ENCODE results near the gene USPL1.
"Not testable (repeated sequence)": the region's sequence is repeated elsewhere in the genome, so short reads cannot be mapped to it uniquely, and the experiment has no call there.

Gene USPL1

GRCh38 chr13:30615866-30616541 lies 1.7 kb upstream of the USPL1 start:
- no peak for DNase-seq (ENCODE audit: low read depth in 1 of 2, low spot score in 1 of 2)

- no peak for DNase-seq (ENCODE audit: low read depth in 1 of 2, low spot score in 1 of 2)
Observed at GRCh38 chr13:30616927-30617314, 799 bp upstream of the USPL1 start.

GRCh38 chr13:30618186-30618929 lies 638 bp downstream of the USPL1 start:
- DNase-seq (ENCODE audit: low read depth in 1 of 2, low spot score in 1 of 2), result no peak

GRCh38 chr13:30618930-30619279 lies 1.2 kb downstream of the USPL1 start:
- DNase-seq (ENCODE audit: low read depth in 1 of 2, low spot score in 1 of 2), result no peak

DNA sequence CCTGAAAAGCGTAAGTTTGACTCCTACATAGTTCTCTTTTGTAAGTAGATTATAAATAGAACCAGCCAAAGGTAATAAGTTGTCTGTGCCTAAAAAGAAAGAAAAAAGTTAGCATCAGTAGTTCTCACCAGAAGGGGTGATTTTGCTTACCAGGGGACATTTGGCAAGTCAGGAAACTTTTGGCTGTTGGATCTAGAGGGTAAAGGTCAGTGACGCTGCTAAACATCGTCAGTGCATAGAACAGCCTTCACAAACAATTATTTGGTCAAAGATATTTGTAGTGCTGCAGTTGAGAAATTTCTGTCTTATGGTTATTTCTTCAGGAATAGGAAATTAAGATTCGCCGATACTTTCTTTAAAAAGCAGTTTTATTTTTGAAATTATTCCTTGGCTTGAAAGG lies 2.0 kb downstream of the USPL1 start:
- DNase-seq (ENCODE audit: low read depth in 1 of 2, low spot score in 1 of 2), result no peak

- DNase-seq (ENCODE audit: low read depth in 1 of 2, low spot score in 1 of 2), result no peak
Observed at GRCh38 chr13:30620941-30621340, 3.2 kb downstream of the USPL1 start.

GRCh38 chr13:30622551-30622950 lies 4.8 kb downstream of the USPL1 start:
- no peak for DNase-seq (ENCODE audit: low read depth in 1 of 2, low spot score in 1 of 2)

- DNase-seq (ENCODE audit: low read depth in 1 of 2, low spot score in 1 of 2), result no peak
Observed at GRCh38 chr13:30623392-30623791, 5.7 kb downstream of the USPL1 start.

DNA sequence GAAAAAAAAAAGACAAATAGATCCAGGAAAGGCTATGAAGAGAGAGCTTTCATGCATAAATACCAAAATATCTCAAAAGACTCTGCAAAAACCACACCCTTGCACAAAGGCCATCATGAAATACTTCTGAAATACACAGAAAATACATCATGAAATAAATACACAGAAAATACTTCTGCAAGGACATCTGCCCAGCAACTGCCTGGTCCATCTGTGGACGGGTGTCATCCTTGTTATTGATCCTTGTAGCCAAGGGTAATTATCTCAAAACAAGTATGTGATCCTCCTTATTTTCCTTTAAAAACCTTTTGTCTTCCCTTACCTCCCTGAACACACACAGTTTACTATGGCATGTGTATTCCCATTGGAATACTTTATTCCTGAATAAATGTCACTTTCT lies 6.9 kb downstream of the USPL1 start:
- no peak for DNase-seq (ENCODE audit: low read depth in 1 of 2, low spot score in 1 of 2)

DNA sequence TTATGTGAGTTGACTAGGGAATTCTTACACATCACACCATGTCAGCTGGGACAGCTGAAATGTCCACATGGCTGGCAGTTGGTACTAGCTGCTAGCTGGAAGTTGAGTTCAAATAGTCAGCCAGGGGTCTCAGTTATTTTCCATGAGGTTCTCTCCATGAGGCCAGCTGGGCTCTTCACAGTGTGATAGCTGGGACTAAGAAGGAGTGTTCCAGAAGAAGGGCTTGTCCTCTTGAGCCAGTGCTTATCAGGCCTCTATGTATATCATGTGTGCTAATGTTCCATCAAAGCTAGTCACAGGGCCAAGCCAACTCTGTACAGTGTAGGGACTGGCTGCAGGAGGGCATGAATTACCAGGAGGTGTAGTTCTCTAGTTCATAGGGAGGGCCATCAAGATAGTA lies 11.8 kb downstream of the USPL1 start:
- no peak for DNase-seq (ENCODE audit: low read depth in 1 of 2, low spot score in 1 of 2)

- DNase-seq (ENCODE audit: low read depth in 1 of 2, low spot score in 1 of 2), result no peak
Observed at GRCh38 chr13:30633861-30634260, 16.1 kb downstream of the USPL1 start.

GRCh38 chr13:30634838-30635237 lies 17.1 kb downstream of the USPL1 start:
- DNase-seq (ENCODE audit: low read depth in 1 of 2, low spot score in 1 of 2), result no peak

- no peak for DNase-seq (ENCODE audit: low read depth in 1 of 2, low spot score in 1 of 2)
Observed at GRCh38 chr13:30638301-30638700, 20.6 kb downstream of the USPL1 start.

DNA sequence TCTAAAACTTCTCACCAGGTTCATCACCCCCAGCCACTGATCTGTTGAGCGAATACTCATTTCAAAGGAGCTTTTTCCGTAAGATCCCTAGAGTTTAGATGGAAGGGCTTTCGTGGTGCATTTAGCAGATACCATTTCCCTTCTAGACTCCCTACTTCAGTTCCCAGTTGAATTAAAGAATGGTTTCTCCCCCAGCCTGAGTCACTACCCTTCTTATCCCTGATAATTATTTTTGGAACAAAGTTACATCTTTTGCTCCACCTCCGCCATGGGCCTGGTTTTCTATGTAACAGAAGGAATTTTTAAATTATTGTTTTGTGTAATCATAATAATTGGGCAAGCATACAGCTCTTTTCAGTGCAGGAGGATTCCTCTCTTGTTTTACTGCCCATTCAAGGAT lies 22.0 kb downstream of the USPL1 start:
- DNase-seq (ENCODE audit: low read depth in 1 of 2, low spot score in 1 of 2), result no peak

DNA sequence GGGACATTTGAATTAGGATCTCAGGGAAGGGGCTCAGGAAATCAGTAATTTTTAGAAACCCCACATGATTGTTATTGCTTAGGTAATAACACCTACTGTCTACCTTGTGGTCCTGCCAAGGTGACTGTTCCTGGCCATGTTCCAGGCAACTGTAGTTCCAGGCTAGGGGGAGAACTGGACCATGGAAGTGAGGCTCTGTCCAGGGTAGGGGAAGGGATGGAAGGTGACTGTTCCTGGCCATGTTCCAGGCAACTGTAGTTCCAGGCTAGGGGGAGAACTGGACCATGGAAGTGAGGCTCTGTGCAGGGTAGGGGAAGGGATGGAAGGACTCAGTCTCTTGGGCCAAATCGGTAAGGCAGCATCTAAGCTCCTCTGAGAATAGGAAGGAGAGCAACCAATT lies 23.5 kb downstream of the USPL1 start:
- DNase-seq (ENCODE audit: low read depth in 1 of 2, low spot score in 1 of 2), result not testable (repeated sequence)

GRCh38 chr13:30645629-30646028 lies 27.9 kb downstream of the USPL1 start:
- DNase-seq (ENCODE audit: low read depth in 1 of 2, low spot score in 1 of 2), result no peak

DNA sequence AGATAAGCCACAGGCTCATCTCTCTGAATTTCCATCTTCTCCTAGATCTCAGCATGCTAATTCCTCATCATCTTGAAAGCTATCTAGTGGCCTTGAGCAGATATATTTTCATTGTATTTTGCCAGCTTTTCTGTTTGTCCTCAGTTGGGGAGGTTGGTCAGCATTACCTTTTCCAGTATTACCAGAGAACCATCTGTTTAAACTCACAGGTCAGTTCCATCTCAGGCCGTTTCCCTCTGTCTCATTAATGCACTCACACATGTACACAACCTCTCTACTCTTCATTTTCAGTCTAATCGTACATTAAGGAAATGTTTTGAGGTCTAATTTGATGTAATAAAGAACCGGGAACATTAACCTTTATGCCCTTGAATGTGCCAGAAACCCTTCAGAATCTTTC lies 29.7 kb downstream of the USPL1 start:
- no peak for DNase-seq (ENCODE audit: low read depth in 1 of 2, low spot score in 1 of 2)

- no peak for DNase-seq (ENCODE audit: low read depth in 1 of 2, low spot score in 1 of 2)
Observed at GRCh38 chr13:30647824-30648521, 30.3 kb downstream of the USPL1 start.

DNA sequence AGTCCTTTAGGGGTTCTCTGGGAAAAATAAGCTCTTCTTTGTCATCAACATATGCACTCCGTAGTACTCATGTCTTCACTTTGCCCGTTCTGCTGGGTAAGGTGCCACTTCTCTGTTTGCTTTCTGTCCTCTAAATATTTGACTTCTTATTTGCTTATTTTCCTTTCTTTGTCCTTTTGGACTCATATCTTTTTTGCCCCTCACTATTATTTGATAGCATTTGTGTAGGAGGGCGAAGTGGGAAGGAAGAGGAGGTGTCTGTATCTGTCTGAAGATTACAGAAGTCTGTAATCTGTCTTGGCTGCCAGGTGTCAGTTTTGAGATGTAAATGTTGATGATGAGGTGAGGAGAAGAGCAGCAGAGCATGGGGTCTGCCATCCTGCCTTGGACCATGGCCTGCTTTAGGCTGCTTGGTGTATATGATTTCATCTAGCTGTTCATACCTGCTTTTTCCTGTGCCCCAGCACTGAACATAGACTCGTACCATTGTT lies 30.8 kb downstream of the USPL1 start:
- no peak for DNase-seq (ENCODE audit: low read depth in 1 of 2, low spot score in 1 of 2)

- not testable (repeated sequence) for DNase-seq (ENCODE audit: low read depth in 1 of 2, low spot score in 1 of 2)
Observed at GRCh38 chr13:30651648-30652047, 33.9 kb downstream of the USPL1 start.

GRCh38 chr13:30652746-30653386 lies 35.1 kb downstream of the USPL1 start:
- DNase-seq (ENCODE audit: low read depth in 1 of 2, low spot score in 1 of 2), result no peak

DNA sequence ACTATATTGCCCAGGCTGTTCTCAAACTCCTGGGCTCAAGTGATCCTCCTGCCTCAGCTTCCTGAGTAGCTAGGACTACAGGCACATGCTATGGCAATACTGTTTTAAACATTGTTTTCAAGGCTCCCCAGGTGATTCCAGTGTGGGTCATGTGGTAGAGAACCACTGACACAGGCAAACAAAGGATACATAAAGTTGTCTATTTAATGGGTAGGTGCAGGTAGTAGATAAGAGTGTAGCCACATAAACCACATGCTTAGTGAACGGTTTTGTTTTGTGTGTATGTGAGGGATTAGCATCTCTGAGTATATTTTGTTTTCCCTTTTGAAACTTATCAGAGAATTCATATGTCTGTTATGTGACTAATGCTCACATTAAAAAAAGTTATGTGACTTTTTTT lies 36.7 kb downstream of the USPL1 start:
- DNase-seq (ENCODE audit: low read depth in 1 of 2, low spot score in 1 of 2), result no peak
